ENCODE results near the gene IFIT1B.
"Not testable (repeated sequence)": the region's sequence is repeated elsewhere in the genome, so short reads cannot be mapped to it uniquely, and the experiment has no call there.

DNA sequence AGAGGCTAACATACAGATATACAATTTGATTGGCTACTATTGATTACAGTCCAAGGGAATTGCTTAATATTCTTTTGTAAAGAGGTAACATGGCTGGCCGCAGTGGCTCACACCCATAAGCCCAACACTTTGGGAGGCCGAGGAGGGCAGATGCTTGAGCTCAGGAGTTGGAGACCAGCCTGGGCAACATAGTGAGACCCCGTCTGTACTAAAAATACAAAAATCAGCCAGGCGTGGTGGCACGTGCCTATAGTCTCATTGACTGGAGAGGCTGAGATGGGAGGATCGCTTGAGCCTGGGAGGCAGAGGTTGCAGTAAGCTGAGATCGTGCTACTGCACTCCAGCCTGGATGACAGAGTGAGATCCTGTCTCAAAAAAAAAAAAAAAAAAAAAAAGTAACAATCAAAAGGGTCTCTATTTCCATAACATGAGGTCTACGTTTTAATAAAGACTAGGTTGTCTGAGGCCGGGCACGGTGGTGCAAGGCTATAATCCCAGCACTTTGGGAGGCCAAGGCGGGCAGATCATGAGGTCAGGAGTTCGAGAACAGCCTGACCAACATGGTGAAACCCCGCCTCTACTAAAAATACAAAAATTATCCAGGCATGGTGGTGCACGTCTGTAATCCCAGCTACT is 46.3 kb upstream of the IFIT1B start:
- TF ChIP-seq EZH2 (IDR thresholded peaks at IDR 0.05; ENCODE audit: low read depth); CTCF (conservative IDR thresholded peaks at IDR 0.05): not testable (repeated sequence)

All from PC-9 (cell line).